H7 (cell line): ENCODE data around the gene CEP104. TPM values are rescaled to one million over a fixed set of nuclear protein-coding genes. Genes with fewer than 3 reads are reported as not detected.
A peak's percentile ranks its signal among the peaks of the same experiment; 100 is the strongest.

Source experiments
- DNase-seq: peaks from one replicate; pipeline ENCODE4 v3.0.0; 2012
- H3K27me3 ChIP-seq: 2 replicates; pipeline ENCODE4 v1.6.0; 2011; ENCODE audit warnings: mild to moderate bottlenecking, low read length; ENCODE audit not compliant: control insufficient read depth, insufficient read depth
- H3K36me3 ChIP-seq: replicated peaks from 2 replicates; pipeline ENCODE4 v1.5.1; 2011; ENCODE audit warnings: low read length; ENCODE audit not compliant: control insufficient read depth, insufficient read depth
- H3K4me3 ChIP-seq: 2 replicates; pipeline ENCODE4 v1.5.1; 2011; ENCODE audit warnings: low read depth, mild to moderate bottlenecking, control low read depth, low read length, moderate library complexity; ENCODE audit not compliant: insufficient read depth
- total RNA-seq: library from RNA; depleted of rRNA; stranded (reverse); fragments of >200 nt; shearing (Covaris generic); gene quantifications from 2 replicates; pipeline ENCODE4 v1.2.3, GENCODE V29; 2014

Gene CEP104
- total RNA-seq, 1 experiment from 2014 or later: 22.8 TPM

DNA sequence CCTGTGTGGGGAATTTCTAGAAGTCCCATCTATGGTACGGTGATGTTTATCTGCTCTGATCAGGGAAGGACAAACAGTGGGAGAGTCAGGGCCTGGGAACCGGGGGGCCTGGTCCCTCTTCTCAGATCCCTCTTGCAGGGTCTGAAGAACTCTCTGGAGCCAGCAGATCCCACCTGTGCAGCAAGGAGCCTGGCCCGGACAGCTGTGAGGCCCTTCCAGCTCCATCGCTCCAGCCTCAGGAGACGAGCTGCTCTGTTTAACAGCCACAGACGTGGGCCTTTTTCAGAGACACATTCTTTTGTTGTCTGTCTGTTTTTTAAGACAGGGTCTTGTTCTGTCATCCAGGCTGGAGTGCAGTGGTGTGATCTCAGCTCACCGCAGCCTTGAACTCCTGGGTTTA, 28.6 kb upstream of the CEP104 start:
- H3K27me3 ChIP-seq: no peaks in the 10 kb centered on the region
- H3K36me3 ChIP-seq: peaks cover 8% of the 10 kb centered on the region
- no peak for DNase-seq
- H3K4me3 ChIP-seq: no peak overlapping the region

DNA sequence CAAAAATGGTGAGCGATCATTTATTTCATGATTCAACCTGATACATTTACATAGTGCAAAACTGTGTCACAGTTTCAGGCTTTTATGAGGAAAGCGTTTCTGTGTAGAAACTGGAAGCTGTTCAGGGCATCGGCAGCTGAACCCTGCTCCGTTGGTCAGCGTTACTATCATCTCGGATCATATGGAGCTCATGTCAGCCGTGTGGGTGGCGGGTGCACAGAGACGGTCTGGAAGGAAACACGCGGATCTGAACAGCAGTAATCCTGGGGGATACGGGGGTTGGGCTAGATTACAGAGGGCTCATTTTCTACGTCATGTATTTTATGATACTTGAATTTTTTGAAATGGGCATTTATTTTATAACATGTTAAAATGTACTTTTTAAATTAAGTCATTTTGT, 28.0 kb upstream of the CEP104 start:
- H3K36me3 ChIP-seq: peaks cover 4% of the 10 kb centered on the region
- H3K27me3 ChIP-seq: no peaks in the 10 kb centered on the region
- no peak for DNase-seq
- no peak overlapping the region for H3K4me3 ChIP-seq

DNA sequence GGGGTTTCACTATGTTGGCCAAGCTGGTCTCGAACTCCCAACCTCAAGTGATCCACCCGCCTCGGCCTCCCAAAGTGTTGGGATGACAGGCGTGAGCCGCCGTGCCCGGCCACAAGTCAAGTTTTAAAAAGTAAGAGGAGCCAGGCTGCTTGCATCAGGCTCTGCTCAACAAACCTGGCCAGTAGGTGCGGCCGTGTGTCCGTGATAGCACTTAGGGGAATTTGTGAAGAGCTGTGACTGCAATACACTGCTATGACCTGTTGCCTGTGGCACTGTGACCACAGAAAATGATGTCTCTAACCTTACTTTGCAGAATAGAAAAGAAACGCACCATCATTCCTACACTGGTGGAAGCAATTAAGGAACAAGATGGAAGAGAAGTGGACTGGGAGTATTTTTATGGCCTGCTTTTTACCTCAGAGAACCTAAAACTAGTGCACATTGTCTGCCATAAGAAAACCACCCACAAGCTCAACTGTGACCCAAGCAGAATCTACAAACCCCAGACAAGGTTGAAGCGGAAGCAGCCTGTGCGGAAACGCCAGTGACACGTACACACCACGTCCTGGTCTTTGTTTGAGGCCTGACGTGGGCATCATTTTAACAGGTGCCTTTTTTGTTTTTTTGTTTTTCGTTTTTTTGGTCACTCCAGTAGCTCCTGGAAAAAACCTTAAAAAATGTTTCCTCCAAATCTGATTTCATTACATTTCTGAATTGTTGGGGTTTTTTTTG, 26.3 kb upstream of the CEP104 start:
- no peak for DNase-seq
- no peaks in the 10 kb centered on the region for H3K36me3 ChIP-seq
- no peak overlapping the region for H3K4me3 ChIP-seq
- no peaks in the 10 kb centered on the region for H3K27me3 ChIP-seq

DNA sequence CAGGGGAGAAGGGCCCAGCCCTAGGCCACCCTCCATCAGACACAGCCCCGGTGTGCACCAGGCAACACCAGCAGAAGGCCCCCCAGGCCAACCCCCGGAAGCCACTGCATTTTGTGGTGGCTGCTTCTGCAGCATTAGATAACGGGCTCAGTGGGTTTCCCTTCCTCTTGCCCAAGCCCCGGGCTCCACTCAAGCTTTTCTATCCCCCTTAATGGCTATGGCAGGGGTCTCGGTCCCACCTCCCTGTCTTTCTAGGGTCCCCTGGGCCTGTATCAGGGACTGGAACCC, 24.1 kb upstream of the CEP104 start:
- Histone ChIP-seq H3K4me3 (no peak overlapping the region), H3K36me3 (no peaks in the 10 kb centered on the region), H3K27me3 (no peaks in the 10 kb centered on the region)
- no peak for DNase-seq

DNA sequence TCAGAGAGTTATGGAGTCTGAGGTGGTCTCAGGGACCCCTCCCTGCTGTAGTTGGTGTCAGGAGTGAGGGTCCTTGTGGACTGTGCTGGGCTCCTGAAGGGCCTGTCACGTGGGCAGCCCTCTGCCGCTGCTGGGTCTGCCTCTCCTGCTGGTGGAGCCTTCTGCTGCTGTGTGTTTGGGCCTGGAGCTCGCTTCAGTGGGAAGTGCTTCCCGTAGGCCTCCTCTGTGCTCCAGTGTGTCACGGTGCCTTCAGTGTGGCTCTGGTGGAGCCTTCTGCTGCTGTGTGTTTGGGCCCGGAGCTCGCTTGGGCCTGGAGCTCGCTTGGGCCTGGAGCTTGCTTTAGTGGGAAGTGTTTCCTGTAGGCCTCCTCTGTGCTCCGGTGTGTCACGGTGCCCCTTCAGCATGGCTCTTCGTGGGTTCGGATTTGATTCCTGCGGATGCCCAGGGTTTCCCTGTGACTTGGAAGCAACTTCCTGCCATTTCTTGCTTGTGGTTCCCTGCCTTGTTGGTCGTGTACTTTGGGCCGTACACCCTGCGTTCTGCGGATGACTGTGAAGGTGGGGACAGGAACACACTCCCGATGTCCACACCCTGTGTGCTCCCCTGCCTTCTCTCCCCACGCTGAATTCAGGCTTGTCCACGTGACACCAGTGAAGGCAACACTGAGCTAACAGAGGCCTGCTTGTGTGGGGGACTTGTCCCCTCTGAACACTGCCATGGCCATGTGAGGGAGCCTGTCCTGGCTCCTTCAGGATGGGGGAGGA, 23.6 kb upstream of the CEP104 start:
- Histone ChIP-seq H3K27me3 (no peaks in the 10 kb centered on the region), H3K4me3 (no peak overlapping the region), H3K36me3 (no peaks in the 10 kb centered on the region)
- no peak for DNase-seq

DNA sequence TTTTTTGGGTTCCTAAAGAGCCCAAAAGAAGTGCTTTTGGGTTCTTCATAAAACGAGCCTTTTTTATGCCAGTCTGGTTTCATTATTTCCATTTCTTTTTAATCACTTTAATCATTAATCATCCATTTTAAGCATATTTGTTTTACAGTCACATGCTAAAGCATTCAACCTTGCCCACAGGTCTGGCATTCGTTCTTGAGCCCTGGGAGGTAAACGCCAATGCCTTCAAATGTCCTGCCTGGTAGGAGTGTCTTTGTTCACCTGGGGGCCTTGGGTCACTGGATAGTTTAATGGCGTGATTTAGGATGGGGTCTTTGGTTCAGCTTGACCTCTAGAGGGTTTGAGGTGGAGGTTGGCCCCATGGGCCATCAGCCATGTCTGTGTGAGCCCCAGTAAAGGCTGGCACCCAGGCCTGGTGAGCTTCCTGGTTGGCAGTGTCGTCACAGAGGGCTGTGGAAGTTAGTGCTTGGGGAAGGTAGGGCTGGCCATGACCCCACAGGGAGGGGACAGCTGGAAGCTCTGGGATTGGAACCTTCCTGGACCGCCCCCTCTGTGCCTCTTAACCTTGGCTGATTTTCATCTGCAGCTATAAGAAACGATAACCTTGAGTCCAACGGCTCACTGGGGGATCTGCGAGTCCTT, 22.9 kb upstream of the CEP104 start:
- Histone ChIP-seq H3K27me3 (no peaks in the 10 kb centered on the region), H3K4me3 (no peak overlapping the region), H3K36me3 (no peaks in the 10 kb centered on the region)
- DNase-seq: no peak

DNA sequence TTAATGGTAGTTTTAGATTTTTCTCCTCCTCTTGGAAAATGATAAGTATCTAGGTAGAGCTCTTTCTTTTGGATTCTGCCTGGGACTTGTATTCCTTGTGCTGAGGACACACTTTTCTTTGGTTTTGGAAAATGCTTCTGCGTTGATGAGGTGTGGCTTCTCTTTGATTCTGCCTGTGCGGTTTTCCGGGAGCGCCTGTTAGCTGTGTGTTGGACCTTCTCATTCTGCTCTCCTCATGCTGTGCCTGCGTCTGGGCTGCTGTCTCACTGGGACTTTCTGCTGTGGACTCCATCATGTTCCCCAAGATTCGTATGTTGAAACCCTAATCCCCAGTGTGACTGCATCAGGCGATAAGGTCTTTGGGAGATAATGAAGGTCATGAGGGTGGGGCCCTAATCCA, 22.1 kb upstream of the CEP104 start:
- no peaks in the 10 kb centered on the region for H3K27me3 ChIP-seq
- no peak overlapping the region for H3K4me3 ChIP-seq
- no peaks in the 10 kb centered on the region for H3K36me3 ChIP-seq
- no peak for DNase-seq

DNA sequence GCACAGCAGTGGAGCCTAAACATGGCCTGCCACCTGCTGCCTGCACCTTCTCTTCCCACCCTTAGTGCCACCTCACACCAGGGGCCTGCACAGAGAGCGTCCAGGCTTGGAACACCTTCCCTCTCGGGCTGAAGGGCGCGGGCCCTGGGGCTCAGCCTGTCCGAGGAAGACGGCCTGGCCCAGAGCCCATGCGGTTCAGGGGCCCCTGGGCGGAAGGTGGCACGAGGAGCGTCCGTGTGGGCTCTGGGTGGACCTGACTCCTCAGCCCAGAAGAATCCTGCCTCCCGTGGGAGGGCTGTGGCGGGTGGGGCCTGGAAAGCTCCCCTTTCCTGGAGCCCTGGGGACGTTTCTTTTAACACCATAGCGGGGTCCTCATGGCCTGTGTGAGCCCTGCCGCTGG, 19.7 kb upstream of the CEP104 start:
- Histone ChIP-seq H3K4me3 (no peak overlapping the region), H3K36me3 (no peaks in the 10 kb centered on the region; the same call in 1 of the 2 replicates), H3K27me3 (no peaks in the 10 kb centered on the region)
- DNase-seq: no peak

DNA sequence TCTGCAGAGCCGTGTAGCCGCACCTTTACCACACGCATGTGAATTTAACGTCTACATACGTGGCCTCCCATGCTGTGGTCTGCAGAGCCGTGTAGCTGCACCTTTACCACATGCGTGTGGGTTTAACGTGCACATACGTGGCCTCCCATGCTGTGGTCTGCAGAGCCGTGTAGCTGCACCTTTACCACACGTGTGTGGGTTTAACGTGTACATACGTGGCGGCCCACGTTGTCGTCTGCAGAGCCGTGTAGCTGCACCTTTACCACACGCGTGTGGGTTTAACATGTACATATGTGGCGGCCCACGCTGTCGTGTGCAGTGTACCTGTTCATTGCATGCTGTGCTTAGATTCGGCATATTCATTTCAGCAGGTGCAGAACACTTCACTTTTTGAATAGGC, 17.7 kb upstream of the CEP104 start:
- H3K36me3 ChIP-seq: no peaks in the 10 kb centered on the region; the same call in 1 of the 2 replicates
- no peak overlapping the region for H3K4me3 ChIP-seq
- DNase-seq: no peak

DNA sequence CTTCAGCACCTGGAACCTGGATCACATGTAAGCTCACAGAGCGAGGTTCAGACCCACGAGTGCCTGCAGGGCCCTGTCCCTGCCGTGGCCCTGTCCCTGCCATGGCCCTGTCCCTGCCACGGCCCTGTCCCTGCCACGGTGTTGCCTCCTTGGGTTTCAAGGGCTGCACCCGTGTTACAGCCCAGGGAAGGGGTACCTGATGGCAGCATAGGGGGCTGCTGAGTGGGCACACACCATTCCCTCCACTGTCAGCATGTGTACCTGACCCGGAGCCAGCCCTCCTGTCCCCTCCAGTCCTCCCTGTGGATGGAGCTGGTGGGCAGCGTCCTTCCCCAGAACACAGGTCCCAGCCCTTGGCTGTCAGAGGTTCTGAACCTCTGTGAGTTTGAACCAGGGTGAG, 15.5 kb upstream of the CEP104 start:
- no peak overlapping the region for H3K4me3 ChIP-seq
- H3K36me3 ChIP-seq: no peaks in the 10 kb centered on the region; the same call in 1 of the 2 replicates
- no peak for DNase-seq
- no peaks in the 10 kb centered on the region for H3K27me3 ChIP-seq

More for the DNA sequence above, 17.7 kb upstream of the CEP104 start:
- H3K27me3 ChIP-seq: no peaks in the 10 kb centered on the region

DNA sequence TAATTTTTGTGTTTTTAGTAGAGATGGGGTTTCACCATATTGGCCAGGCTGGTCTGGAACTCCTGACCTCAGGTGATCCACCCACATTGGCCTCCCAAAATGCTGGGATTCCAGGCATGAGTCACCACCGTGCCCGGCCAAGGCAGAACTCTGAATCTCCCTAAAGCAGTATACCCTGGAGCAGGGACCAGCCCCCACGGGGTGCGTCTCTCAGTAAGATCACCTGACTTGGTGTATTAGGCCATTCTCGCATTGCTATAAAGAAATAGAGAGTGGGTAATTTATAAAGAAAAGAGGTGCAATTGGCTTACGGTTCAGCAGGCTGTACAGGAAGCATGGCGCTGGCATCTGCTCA, 14.4 kb upstream of the CEP104 start:
- no peaks in the 10 kb centered on the region; the same call in 1 of the 2 replicates for H3K36me3 ChIP-seq
- no peak overlapping the region for H3K4me3 ChIP-seq
- H3K27me3 ChIP-seq: no peaks in the 10 kb centered on the region
- DNase-seq: no peak

DNA sequence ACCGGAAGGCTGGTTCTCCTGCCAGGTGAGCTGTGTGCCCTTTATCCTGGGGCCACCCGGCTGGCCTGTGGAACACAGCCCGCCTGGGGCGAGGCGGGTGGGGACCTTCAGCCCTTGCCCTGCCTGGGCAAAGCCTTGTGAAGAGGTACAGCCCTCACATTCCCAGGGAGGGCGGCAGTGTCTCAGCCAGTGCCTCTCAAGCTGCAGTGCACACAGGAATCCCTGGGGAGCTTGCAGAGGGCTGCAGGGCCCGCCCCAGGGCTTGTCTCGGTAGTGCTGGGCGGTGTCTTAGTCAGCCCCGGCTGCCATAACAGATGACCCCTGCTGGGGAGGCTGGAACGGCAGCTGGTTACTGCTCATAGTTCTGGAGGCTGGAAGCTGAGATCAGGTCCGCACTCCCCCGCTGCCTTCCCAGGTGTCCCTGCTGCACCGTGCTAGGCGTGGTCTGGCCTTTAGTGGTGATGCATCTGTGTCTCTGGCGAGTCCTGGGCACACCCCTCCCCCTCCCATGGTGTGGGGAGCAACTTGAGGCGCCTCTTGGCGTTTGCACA, 12.8 kb upstream of the CEP104 start:
- H3K4me3 ChIP-seq: no peak overlapping the region
- peak; percentile 52 for DNase-seq
- H3K27me3 ChIP-seq: no peaks in the 10 kb centered on the region
- no peaks in the 10 kb centered on the region; the same call in 1 of the 2 replicates for H3K36me3 ChIP-seq

DNA sequence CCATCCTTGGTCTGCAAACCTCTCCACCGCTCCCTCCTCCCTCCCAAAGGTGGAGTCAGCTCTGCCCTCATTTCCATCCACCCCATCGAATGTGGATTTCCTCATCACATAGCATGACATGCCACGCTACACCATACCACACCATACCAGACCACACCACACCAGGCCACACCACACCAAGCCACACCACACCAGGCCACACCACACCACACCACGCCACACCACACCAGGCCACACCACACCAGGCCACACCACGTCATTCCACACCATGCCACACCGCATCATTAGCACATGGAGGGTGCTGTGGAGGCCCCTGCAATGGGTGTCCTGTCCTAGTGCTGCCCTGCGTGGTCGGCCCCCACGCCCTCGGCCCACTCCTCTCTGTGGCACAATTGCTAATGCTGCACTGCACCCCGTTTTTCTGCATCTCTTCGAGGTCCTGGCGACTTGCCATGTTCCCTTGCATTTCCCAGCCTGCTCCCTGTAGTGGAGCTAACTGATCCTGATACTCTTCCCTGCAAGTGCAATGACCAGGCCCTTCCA, 11.5 kb upstream of the CEP104 start:
- Histone ChIP-seq H3K27me3 (no peaks in the 10 kb centered on the region), H3K36me3 (no peaks in the 10 kb centered on the region; the same call in 1 of the 2 replicates), H3K4me3 (no peak overlapping the region)
- no peak for DNase-seq

DNA sequence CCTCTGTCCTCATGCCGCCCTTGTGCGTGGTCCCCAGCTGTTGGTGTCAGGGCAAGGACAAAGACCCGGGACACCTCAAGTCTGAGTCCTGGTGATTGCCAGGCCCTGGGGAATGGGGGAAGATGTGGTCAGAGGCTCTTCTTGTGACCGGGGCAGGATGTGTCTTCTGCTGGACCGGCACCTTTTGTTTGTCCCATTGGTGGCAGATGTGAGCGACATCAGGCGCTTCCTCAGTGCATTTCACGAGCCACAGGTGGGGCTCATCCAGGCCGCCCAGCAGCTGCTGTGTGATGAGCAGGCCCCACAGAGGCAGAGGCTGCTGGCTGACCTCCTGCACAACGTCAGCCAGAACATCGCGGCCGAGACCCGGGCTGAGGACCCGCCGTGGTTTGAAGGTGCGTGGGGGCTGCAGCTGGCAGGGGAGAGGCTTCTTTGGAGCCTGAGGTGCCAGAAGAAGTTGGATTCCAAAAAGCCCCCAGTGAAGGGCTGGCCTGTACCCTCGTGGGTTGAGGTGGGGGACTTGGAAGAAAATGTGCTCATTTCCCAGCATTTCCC, 8.7 kb upstream of the CEP104 start:
- no peaks in the 10 kb centered on the region for H3K27me3 ChIP-seq
- H3K4me3 ChIP-seq: no peak overlapping the region
- no peaks in the 10 kb centered on the region for H3K36me3 ChIP-seq
- DNase-seq: no peak
